Esophagus muscularis mucosa (tissue), 4 donors: Measurements from ENCODE around the gene BHMT2.

Source experiments
- CTCF ChIP-seq, 3 experiments: fragments of 200-600 bp in 2 of 3; fragments of 450-650 bp in 1 of 3; sonication (generic) in 2 of 3; IDR thresholded peaks; one replicate each; pipeline ENCODE4 v1.5.1; 2017 to 2019; ENCODE audit warnings: antibody characterized with exemption in 3 of 3, mild to moderate bottlenecking in 2 of 3, moderate library complexity in 1 of 3
- EP300 ChIP-seq: sonication (generic); formaldehyde crosslinking; IDR thresholded peaks from one replicate; pipeline ENCODE4 v1.6.1; 2017; ENCODE audit warnings: antibody characterized with exemption
- POLR2A ChIP-seq: fragments of 450-650 bp; IDR thresholded peaks from one replicate; pipeline ENCODE4 v1.6.1; 2017; ENCODE audit warnings: antibody characterized with exemption, moderate library complexity, mild to moderate bottlenecking, low read depth

GRCh38 chr5:79047199-79047598 is 22.4 kb upstream of the BHMT2 start:
- no peak for TF ChIP-seq CTCF (IDR thresholded peaks at IDR 0.05)
- TF ChIP-seq POLR2A: no peak
- TF ChIP-seq EP300: no peak
